ENCODE measurements around the gene BACH2. TPM values are rescaled to one million over a fixed set of nuclear protein-coding genes. Genes with fewer than 3 reads are reported as not detected.

BACH2 gene
- total RNA-seq, 2 experiments from 2014 or later: 157 to 170 TPM

GRCh38 chr6:89944181-89944755 lies 352.4 kb downstream of the BACH2 start:
- H3K4me1 ChIP-seq (ENCODE audit: insufficient read depth, low read length): peaks cover 8% of the 10 kb centered on the region
- Mint-ChIP-seq H3K4me1 (ENCODE audit: low read depth) (peaks cover 49% of the 10 kb centered on the region), H3K27ac (peak overlapping the region; percentile 75), H3K27me3 (no peaks in the 10 kb centered on the region), H3K9me3 (no peaks in the 10 kb centered on the region), H3K4me3 (no peak overlapping the region), H3K36me3 (ENCODE audit: low read depth) (peaks cover 64% of the 10 kb centered on the region)
- H3K27ac ChIP-seq (ENCODE audit: low read depth in 1 of 2, low read length in 2 of 2): no peak overlapping the region
- intact Hi-C loops (cut with DNase I, micrococcal nuclease): loop anchor here (2.0 to 5.0 kb wide), 5 partner anchors 122 to 353 kb away; partner anchors contain the start of gene BACH2 (in 1 of the 2)
- H3K36me3 ChIP-seq (ENCODE audit: insufficient read depth, low read length): peaks cover 12% of the 10 kb centered on the region
- no peak for TF ChIP-seq CTCF (IDR thresholded peaks at IDR 0.05)
- no peak overlapping the region for H3K4me3 ChIP-seq (ENCODE audit: low read length)
- ChIA-PET POLR2A (no interaction called here), CTCF (interaction anchor here (0.8 to 1.8 kb wide), 3 partner anchors 139 to 535 kb away, joined by 3 to 7 read pairs (median 4); no protein-coding TSS in a partner anchor)
- DNase-seq (no peak), ATAC-seq (ENCODE audit: poor library complexity) (no peak)
- no peaks in the 10 kb centered on the region for H3K27me3 ChIP-seq (ENCODE audit: control insufficient read depth in 1 of 2, insufficient read depth in 2 of 2, low read length in 2 of 2)
- no peaks in the 10 kb centered on the region for H3K9me3 ChIP-seq (ENCODE audit: control insufficient read depth in 1 of 2, insufficient read depth in 1 of 2, low read length in 2 of 2)

- Mint-ChIP-seq H3K9me3 (no peaks in the 10 kb centered on the region), H3K27me3 (no peaks in the 10 kb centered on the region), H3K27ac (peak overlapping the region; percentile 67), H3K4me3 (no peak overlapping the region), H3K36me3 (ENCODE audit: low read depth) (peaks cover 76% of the 10 kb centered on the region), H3K4me1 (ENCODE audit: low read depth) (peaks cover 52% of the 10 kb centered on the region)
- intact Hi-C loops (cut with DNase I, micrococcal nuclease): loop anchor here (2.0 to 5.0 kb wide), 5 partner anchors 120 to 450 kb away; partner anchors contain the start of gene BACH2 (in 1 of the 2)
- ChIA-PET POLR2A (interaction anchor here (0.8 kb wide), 1 partner anchor 246 kb away, joined by 4 read pairs; no protein-coding TSS in a partner anchor), CTCF (interaction anchor here (0.8 to 1.8 kb wide), 2 partner anchors 176 to 537 kb away, joined by 3 to 5 read pairs; no protein-coding TSS in a partner anchor)
- Histone ChIP-seq H3K4me1 (ENCODE audit: insufficient read depth, low read length) (peaks cover 8% of the 10 kb centered on the region), H3K9me3 (ENCODE audit: control insufficient read depth in 1 of 2, insufficient read depth in 1 of 2, low read length in 2 of 2) (no peaks in the 10 kb centered on the region), H3K36me3 (ENCODE audit: insufficient read depth, low read length) (peaks cover 9% of the 10 kb centered on the region), H3K4me3 (ENCODE audit: low read length) (no peak overlapping the region), H3K27ac (ENCODE audit: low read depth in 1 of 2, low read length in 2 of 2) (no peak overlapping the region), H3K27me3 (ENCODE audit: control insufficient read depth in 1 of 2, insufficient read depth in 2 of 2, low read length in 2 of 2) (no peaks in the 10 kb centered on the region)
- ATAC-seq (ENCODE audit: poor library complexity) (no peak), DNase-seq (no peak)
- TF ChIP-seq CTCF (IDR thresholded peaks at IDR 0.05): no peak
Measured at GRCh38 chr6:89942601-89943000, 354.0 kb downstream of the BACH2 start.

GRCh38 chr6:89941763-89942497 lies 354.7 kb downstream of the BACH2 start:
- Mint-ChIP-seq H3K4me3 (no peak overlapping the region), H3K9me3 (no peaks in the 10 kb centered on the region), H3K36me3 (ENCODE audit: low read depth) (peaks cover 77% of the 10 kb centered on the region), H3K4me1 (ENCODE audit: low read depth) (peaks cover 48% of the 10 kb centered on the region), H3K27me3 (no peaks in the 10 kb centered on the region), H3K27ac (peak overlapping the region; percentile 67)
- Histone ChIP-seq H3K4me1 (ENCODE audit: insufficient read depth, low read length) (peaks cover 8% of the 10 kb centered on the region), H3K9me3 (ENCODE audit: control insufficient read depth in 1 of 2, insufficient read depth in 1 of 2, low read length in 2 of 2) (no peaks in the 10 kb centered on the region), H3K27ac (ENCODE audit: low read depth in 1 of 2, low read length in 2 of 2) (no peak overlapping the region), H3K4me3 (ENCODE audit: low read length) (no peak overlapping the region), H3K36me3 (ENCODE audit: insufficient read depth, low read length) (peaks cover 13% of the 10 kb centered on the region), H3K27me3 (ENCODE audit: control insufficient read depth in 1 of 2, insufficient read depth in 2 of 2, low read length in 2 of 2) (no peaks in the 10 kb centered on the region)
- ATAC-seq (ENCODE audit: poor library complexity): no peak
- DNase-seq: no peak
- CTCF ChIA-PET: interaction anchor here (1.7 to 2.6 kb wide), 2 partner anchors 270 to 536 kb away, joined by 5 to 37 read pairs; no protein-coding TSS in a partner anchor
- no peak for TF ChIP-seq CTCF (IDR thresholded peaks at IDR 0.05)
- POLR2A ChIA-PET: interaction anchor here (0.6 to 1.7 kb wide), 2 partner anchors 207 to 531 kb away, joined by 3 to 9 read pairs; no protein-coding TSS in a partner anchor
- intact Hi-C loops (cut with DNase I, micrococcal nuclease): loop anchor here (1.0 to 5.0 kb wide), 7 partner anchors 28 to 451 kb away; partner anchors contain the start of gene BACH2 (in 1 of the 2)
